GM18873 (cell line): ENCODE data around the gene SVOP.
"Not testable (repeated sequence)": the region's sequence is repeated elsewhere in the genome, so short reads cannot be mapped to it uniquely, and the experiment has no call there.

Experiments used
- ATAC-seq: cut with Tn5 transposase; IDR thresholded peaks from one replicate; pipeline ENCODE4 v1.9.1; 2021; ENCODE audit warnings: mild to moderate bottlenecking, moderate library complexity, moderate number of reproducible peaks; ENCODE audit not compliant: unreplicated experiment, low FRiP score

SVOP gene, protein sequence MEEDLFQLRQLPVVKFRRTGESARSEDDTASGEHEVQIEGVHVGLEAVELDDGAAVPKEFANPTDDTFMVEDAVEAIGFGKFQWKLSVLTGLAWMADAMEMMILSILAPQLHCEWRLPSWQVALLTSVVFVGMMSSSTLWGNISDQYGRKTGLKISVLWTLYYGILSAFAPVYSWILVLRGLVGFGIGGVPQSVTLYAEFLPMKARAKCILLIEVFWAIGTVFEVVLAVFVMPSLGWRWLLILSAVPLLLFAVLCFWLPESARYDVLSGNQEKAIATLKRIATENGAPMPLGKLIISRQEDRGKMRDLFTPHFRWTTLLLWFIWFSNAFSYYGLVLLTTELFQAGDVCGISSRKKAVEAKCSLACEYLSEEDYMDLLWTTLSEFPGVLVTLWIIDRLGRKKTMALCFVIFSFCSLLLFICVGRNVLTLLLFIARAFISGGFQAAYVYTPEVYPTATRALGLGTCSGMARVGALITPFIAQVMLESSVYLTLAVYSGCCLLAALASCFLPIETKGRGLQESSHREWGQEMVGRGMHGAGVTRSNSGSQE

DNA sequence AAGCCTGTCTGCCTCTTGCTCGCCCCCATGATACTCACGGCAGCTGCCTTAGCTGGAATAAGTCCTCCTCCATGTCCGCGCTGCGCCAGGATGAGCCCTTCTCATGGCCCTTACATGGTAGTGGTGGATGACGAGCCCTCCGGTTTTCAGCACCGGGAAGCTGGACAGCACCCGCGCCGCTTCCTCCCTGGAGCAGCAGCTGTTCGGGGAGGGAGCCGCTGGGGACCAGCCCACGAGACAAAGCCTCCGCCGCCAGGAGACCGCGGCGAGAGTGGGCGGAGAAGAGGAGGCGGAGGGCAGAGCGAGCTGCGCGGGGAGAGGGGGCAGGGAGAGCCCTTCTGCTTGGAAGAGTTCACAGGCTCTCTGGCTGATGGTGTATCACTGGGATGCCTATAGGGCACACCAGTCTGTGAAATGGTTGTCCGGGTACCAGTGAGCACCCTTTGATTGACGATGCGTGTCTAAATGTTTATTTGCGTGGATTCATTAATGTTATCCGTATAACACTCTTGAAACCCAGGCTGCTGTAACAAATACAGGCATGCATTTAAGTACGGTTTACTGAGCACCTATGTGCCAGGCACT is at the start of gene SVOP:
Gene SVOP, minus strand, starts transcription at position 273 of the 585 bp plus-strand sequence. Its CDS starts 200 bp downstream, at position 73.
- no peak for ATAC-seq

DNA sequence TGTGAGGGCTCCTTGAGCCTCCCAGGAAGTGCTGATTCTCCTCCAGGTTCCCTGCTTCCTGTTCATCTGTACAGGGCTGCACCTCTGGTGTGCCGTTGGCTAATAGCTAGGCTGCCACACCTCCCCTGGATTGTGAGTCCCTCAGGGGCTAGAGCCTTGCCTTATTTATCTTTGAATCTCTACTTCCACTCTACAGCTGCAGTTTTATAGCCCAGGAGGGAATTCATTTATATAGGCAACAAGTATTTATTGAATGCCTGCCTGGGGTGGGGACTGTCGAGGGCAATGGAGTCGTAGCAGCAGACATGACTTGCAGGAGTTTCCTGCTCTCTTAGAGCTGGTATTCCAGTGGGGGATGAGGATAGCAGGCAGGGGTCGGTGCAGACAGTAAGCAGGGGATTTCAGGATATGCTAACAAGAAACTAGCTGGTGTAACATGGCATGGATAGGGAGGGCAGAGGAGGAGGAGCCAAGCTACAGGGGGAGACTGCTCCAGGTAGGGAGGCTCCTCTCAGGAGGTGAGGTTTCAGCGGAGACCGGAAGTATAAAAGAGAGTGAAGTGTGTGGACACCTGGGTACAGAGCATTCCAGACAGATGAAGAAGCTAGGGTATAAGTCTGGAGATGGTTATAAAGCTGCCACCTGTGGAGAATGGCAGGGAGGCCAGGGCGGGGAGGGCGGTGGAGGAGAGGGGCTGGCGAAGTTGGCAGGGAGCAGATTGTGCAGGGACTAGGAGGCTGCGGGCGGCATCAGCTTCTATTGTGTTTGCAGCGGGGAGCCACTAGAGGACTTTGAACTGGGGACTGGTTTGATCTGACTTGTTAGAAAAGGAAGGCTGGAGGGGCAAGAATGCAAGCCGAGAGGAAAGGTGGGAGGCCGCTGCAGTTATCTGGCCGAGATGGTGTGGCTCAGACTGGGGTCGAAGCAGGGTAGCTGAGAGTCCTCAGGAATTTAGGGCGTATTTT is 48.7 kb upstream of the SVOP start:
- no peak for ATAC-seq

DNA sequence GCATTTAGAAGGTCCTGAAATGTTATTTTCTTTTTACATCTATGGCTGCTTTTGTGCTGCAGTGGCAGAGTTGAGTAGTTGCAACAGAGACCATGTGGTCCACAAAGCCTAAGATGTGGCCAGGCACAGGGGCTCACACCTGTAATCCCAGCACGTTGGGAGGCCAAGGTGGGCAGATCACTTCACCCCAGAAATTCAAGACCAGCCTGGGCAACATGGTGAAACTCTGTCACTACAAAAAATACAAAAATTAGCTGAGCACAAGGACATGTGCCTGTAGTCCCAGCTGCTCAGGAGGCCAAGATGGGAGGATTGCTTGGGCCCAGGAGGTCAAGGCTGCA is 45.0 kb upstream of the SVOP start:
- ATAC-seq: no peak

DNA sequence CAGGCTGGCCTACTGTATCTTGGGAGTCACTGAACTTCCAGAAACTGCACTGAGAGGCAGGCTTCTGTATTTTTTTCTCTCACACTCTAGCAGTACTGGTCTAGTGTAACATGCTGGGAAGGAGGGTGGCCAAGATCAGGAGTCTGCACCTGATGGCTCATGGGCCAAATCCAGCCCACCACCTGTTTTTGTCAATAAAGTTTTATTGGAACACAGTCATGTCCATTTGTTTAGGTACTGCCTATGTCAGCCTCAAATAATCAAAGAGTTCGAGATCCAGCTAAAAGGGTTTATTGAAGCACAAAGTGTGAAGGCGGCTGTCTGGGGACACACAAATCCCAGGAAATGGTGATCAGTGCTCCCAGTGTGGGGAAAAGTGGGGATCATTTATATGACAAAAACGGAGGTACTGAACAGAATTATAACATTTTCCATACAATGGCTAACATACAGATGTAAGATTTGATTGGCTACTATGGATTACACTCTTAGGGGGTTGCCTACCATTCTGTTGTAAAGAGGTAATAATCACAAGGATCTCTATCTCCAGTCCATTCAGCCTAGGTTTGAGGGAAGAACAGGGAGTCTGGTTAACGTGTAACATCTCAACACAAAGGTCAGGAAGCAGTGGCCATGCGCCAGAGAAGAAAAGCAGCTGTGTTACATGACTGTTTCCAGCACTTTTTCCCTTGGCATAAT is 44.4 kb upstream of the SVOP start:
- no peak for ATAC-seq

DNA sequence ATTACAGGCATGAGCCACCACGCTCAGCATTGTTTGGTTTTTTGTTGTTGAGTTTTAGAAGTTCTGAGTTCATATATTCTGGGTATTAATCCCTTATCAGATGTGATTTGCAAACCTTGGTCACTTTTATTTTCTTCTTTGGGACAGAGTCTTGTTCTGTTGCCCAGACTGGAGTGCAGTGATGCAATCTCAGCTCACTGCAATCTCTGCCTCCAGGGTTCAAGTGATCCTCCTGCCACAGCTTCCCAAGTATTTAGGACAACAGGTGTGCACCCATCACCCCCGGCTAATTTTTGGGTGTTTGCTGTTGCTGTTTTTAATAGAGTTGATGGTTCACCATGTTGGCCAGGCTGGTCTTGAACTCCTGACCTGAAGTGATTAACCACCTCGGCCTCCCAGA is 43.3 kb upstream of the SVOP start:
- ATAC-seq: no peak

DNA sequence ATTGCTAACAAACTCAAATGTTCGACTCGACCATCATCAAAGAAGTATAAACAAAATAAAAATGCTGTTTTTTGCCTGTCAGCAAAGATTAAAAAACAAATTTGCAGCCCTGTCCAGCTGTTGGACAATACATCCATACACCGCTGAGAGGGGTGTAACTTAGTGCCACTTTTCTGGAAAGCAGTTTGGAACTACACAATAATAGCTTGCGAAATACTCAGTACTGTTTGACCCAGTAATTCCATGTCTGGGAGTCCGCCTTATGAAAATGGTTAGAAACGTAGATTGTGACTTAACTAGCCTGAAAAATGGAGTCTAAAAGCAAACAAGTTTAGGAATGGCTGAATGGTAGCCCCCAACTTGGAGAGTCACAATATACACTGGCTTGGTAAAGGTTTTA is 37.9 kb upstream of the SVOP start:
- no peak for ATAC-seq

DNA sequence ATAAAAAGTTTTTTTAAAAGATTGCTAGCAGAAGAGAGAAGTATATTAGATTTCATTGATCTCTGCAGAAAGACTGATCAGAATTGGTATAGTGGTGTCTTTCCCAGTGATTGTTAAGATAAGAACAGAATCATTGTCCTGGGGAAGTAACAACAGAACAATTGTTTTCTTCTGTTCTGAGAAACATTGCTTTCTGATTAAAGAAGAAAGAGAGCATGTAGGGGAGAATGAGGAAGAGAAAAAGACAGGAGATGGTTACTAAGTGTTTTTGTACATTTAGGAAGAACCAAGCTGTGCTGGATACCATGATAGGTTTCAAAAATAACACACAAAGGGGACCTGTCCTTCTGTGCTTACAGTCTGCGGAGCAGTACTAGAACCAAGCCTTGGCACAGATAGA is 36.5 kb upstream of the SVOP start:
- ATAC-seq: no peak

DNA sequence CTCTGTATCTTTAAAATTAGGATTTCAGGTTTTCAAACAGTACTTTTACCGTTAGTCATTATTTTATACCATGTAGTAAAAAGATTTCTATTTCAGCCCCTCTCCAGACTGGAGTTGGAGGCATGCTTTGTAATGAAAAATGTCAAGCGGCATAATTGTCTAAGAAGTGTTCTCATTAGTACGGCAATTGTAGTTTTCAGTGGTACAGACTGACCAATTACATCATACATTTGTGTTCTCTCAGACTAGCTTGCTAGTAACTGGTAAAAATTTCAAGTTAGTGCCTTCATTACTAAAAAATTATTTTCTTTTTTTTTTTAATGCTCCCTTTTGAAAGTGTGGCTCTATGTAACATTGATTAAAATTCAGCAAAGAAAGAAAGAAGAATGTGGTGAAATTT is 36.0 kb upstream of the SVOP start:
- ATAC-seq: no peak

DNA sequence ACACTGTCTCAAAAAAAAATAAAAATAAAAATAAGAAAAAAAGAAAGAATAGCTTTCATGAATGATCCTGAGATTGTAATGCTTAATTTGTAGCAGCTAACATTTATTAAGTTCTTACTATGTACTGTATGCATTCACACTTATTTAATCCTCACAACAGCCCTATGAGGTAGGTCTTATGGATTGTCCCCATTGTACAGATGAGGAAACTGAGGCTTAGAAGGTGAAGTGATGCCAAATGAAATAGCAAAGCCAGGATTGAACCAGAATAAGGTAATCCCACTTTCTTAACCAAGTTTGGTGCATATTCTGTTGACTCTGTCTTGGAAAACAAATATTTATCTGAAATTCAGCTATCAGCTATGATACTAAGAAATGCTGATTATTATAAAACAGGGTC is 33.7 kb upstream of the SVOP start:
- ATAC-seq: no peak

DNA sequence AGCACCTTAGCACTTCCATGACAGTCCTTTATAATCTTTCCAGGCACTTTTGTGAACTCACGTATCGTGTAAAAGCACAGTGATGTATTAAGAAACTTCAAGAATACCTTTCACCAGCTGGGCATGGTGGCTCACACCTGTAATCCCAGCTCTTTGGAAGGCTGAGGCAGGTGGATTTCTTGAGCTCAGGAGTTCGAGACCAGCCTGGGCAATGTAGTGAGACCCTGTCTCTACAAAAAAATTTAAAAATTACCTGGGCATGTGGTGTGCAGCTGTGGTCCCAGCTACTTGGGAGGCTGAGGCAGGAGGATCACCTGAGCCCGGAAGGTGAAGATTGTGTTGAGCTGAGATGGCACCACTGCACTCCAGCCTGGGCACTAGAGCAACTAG is 33.3 kb upstream of the SVOP start:
- ATAC-seq: not testable (repeated sequence)

DNA sequence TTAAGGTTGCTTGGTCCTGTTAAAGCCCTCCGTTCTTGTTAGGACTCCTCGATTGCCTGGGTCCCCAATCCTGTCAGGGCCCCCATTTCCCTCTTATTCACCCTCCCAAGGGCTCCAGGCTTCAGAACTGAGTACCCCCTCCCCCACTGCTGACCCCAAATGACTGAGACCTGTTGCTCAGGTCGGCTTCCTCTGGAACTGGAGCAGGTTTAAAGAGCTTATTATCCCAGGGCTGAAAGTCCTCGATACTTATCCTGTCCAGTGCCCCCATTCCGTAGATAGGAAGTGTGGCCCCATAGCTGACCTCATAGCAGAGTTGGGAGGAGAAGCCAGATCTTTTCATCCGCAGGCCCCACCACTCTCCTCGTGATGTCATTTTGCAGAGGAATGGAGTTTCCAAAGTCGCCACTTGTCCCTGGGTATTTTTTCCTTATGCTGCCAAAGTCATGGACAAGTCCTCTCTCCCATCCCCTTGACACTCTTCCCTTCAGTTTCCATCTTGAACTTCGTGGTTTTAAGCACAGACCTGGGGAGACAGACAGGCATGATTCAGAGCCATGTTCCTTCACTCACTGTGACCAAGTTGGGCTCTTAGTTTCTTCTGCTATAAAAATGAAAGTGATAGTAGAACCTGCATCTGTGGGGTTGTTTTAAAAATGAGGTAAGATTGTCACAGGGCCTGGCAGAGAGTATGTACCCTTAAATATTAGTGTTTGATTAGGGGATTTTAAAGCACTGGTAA is 32.7 kb upstream of the SVOP start:
- peak; percentile 35 for ATAC-seq

DNA sequence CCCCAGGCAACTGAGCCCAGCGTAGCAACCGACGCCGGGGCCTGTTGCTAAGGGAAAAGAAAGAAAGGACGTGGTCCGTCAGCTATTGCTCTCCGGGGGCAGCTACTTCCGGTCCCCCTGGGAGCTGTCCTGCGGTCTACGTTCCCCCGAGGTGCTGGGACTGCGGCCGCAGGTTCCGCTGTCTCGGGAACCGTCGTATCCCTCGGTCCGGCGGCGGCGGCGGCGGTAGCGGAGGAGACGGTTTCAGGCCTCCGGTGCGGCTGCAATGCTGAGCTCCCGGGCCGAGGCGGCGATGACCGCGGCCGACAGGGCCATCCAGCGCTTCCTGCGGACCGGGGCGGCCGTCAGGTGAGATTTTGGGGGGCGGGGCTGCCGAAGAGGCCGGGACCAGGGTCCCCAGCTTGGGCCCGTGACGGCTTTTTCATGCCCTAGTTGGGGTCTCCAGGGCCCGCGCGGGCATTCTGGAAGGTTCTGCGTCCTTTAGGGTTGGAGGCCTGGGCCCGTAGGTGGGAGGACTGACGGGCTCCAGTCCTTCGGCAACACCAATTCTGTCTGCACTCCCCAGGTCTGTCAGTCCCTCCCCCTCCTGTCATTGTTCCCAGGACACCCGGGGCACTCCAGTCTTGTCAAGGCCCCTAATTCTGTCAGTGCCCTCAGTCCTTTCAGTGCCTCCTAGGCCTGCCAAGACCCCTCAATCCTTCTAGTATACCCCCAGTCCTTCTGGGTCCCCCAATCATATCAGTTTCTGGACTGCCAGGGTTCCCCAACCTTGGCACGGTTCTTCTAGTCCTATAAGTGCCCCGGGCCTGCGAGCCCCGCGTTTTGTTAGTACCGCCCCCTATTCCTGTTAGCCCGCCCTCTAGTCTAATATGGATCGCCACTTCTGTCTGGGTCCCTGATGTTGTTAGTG is 31.8 kb upstream of the SVOP start, which contains the start of gene USP30:
Gene USP30, plus strand, starts transcription at position 163 of the 910 bp plus-strand sequence. Its CDS starts 103 bp downstream, at position 266.
- ATAC-seq: peak; percentile 70

DNA sequence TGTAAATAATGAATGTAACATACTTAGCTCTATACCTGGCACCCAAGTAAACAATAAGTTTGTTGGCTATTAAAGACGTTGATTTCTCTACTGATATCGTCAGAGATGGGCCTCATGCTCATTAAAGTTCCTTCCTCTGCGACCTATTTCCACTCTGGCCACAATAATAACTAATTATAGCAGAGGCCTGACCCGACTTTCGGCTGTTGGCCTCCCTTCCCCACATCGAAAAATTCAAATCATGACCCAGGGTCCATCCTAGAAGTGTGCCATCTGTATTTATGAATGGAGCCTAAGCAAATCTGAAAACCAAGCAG is 31.2 kb upstream of the SVOP start:
- no peak for ATAC-seq

DNA sequence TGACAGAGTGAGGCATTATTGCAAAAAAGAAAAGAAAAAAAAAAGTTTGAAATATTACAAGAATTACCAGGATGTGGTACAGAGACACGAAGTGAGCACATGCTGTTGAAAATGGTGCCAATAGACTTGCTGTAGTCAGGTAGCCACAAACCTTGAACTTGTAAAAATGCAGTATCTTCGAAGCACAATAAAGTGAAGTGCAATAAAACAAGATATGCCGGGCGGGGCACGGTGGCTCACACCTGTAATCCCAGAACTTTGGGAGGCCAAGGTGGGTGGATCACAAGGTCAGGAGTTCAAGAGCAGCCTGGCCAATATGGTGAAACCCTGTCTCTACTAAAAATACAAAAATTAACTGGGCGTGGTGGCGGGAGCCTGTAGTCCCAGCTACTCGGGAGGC is 28.9 kb upstream of the SVOP start:
- ATAC-seq: not testable (repeated sequence)

DNA sequence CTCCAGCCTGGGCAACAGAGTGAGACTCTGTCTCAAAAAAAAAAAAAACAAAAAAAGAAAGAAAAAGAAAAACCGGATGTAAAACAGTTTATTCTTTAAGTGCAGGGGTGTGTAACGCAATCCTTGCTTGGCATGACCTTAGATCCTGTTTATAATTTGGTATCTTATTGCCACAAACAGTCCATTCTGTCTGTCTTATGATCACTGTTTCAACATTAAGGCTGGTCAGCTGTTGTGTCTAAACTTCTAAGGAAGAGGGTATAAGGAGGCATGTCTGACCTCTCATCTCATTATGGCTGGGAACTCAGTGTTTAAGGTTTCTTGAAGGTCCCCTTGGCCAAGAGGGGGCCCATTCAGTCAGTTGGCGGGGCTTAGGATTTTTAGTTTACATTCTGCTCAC is 27.8 kb upstream of the SVOP start:
- not testable (repeated sequence) for ATAC-seq

DNA sequence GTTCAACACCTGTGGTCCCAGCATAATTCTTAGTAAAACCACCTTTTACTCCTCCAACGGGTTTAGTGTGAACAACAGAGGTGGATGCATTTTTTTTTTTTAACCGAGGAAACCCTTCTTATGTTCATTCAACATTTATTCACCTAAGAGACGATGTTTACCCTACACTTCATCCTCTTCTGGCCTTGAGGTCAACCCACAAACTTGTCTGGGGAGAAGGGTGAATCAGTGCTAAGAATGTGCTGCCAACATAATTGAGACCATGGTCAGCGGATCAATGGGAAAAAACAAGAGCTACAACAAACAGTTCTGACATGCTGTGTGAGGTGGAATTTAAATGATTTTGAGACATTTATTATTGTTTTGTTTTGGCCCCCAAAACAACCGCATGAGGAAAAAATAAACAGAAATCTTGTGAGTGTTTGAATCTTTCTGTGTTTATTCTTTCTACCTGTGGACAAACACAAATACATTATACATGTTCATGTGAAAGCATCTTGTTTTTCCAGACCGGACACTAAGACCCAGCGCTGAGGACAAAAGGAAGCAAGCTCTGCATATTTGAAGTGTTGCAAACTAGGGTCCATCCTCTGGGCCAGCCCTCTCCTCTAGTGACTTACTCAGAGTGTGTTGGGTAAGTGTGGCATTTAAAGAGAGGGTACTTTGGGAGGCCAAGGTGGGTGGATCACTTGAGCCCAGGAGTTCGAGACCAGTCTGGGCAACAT is 26.4 kb upstream of the SVOP start:
- no peak for ATAC-seq

DNA sequence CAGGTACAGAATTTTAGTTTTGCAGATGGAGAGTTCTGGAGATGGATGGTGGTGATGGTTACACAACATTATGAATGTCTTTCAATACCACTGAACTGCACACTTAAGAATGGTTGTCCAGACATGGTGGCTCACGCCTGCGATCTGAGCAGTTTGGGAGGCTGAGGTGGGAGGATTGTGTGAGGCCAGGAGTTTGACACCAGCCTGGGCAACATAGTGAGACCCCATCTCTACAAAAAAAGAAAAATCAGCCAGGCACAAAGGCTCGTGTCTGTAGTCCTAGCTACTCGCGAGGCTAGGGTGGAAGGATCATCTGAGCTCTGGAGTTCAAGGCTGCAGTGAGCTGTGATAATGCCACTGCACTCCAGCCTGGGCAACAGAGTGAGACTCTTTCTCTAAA is 23.4 kb upstream of the SVOP start:
- ATAC-seq: no peak

DNA sequence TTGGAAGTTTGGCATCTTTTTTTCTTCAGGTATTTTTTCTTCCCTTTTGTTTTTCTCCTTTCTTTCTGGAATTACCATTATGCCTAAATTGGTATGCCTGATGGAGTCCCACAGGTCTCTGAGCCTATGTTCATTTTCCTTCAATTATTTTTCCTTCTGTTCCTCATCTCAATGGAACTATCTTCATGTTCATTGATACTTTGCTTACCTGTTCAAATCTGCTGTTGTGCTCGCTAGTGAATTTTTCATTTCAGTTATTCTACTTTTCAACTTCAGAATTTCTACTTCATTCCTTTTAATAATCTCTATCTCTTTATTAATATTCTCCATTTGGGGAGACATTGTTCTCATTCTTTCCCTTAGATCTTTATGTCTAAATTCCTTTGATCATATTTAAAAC is 16.1 kb upstream of the SVOP start:
- ATAC-seq: no peak
